Measurements from ENCODE around the gene PPP2R3B.

DNA sequence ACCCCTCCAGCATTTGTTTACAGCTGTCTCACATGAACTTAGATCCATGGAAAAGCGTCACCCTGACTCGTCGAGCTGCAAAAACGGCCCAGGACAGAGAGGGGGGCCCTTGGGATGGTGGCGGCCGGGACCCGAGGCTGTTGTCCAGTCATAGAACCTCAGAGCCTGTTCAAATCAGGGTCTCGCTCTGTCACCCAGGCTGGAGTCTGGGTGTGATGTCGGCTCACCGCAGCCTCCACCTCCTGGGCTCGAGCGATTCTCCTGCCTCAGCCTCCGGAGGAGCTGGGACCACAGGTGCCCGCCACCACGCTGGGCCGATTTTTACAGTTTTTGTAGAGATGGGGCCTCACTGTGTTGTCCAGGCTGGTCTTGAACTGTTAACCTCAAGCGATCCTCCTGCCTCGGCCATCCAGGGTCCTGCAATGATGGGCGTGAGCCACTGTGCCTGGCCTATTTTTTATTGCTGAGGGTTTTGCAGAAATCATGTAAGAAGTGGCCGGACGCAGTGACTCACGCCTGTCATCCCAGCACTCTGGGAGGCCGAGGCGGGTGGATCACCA, 42.6 kb upstream of the PPP2R3B start:
- TF ChIP-seq FOS (IDR thresholded peaks at IDR 0.05; ENCODE audit: low read depth, low read length) (no peak), SMC3 (IDR thresholded peaks at IDR 0.05; ENCODE audit: low read depth, low read length) (no peak)
- TF ChIP-seq, protein P1, sequence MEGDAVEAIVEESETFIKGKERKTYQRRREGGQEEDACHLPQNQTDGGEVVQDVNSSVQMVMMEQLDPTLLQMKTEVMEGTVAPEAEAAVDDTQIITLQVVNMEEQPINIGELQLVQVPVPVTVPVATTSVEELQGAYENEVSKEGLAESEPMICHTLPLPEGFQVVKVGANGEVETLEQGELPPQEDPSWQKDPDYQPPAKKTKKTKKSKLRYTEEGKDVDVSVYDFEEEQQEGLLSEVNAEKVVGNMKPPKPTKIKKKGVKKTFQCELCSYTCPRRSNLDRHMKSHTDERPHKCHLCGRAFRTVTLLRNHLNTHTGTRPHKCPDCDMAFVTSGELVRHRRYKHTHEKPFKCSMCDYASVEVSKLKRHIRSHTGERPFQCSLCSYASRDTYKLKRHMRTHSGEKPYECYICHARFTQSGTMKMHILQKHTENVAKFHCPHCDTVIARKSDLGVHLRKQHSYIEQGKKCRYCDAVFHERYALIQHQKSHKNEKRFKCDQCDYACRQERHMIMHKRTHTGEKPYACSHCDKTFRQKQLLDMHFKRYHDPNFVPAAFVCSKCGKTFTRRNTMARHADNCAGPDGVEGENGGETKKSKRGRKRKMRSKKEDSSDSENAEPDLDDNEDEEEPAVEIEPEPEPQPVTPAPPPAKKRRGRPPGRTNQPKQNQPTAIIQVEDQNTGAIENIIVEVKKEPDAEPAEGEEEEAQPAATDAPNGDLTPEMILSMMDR (conservative IDR thresholded peaks at IDR 0.05; ENCODE audit: low read depth, low read length) = no peak
